Glutamatergic neuron (in vitro differentiated cells): ENCODE data around the gene FHL2. TPM values are rescaled to one million over a fixed set of nuclear protein-coding genes. Genes with fewer than 3 reads are reported as not detected.

Experiments
- DNase-seq: peaks from one replicate; pipeline ENCODE4 v3.0.0; 2022
- H3K27ac Mint-ChIP-seq: one replicate; pipeline ENCODE4 v1.8.0; 2020; ENCODE audit warnings: mild to moderate bottlenecking, mixed read lengths, inconsistent platforms; ENCODE audit not compliant: unreplicated experiment
- H3K27me3 Mint-ChIP-seq: one replicate; pipeline ENCODE4 v1.8.0; 2020; ENCODE audit warnings: mild to moderate bottlenecking, moderate library complexity, mixed read lengths, inconsistent platforms; ENCODE audit not compliant: unreplicated experiment
- H3K36me3 Mint-ChIP-seq: one replicate; pipeline ENCODE4 v1.8.0; 2020; ENCODE audit warnings: mild to moderate bottlenecking, mixed read lengths, inconsistent platforms; ENCODE audit not compliant: unreplicated experiment
- H3K4me1 Mint-ChIP-seq: one replicate; pipeline ENCODE4 v1.8.0; 2020; ENCODE audit warnings: mild to moderate bottlenecking, low read depth, mixed read lengths, inconsistent platforms; ENCODE audit not compliant: unreplicated experiment
- H3K4me3 Mint-ChIP-seq: one replicate; pipeline ENCODE4 v1.8.0; 2020; ENCODE audit warnings: mild to moderate bottlenecking, mixed read lengths, inconsistent platforms; ENCODE audit not compliant: unreplicated experiment
- H3K9me3 Mint-ChIP-seq: one replicate; pipeline ENCODE4 v1.8.0; 2020; ENCODE audit warnings: mild to moderate bottlenecking, moderate library complexity, mixed read lengths, inconsistent platforms; ENCODE audit not compliant: unreplicated experiment
- total RNA-seq: library from RNA; stranded (reverse); fragmentation: NEBNext Ultra II Directional; extraction: Animal tissue kit (Norgen Biotek cat#: 25700); gene quantifications from one replicate; pipeline ENCODE4 v1.2.1, GENCODE V29; 2021; ENCODE audit not compliant: unreplicated experiment
- TF ChIP-seq, protein P1 (sequence below): fragments of 200-600 bp; sonication (generic); IDR thresholded peaks from one replicate; pipeline ENCODE4 v1.5.0; 2021; ENCODE audit not compliant: partially characterized antibody, unreplicated experiment

Gene FHL2
- total RNA-seq, 1 donor from 2014 or later = 3.2 TPM

DNA sequence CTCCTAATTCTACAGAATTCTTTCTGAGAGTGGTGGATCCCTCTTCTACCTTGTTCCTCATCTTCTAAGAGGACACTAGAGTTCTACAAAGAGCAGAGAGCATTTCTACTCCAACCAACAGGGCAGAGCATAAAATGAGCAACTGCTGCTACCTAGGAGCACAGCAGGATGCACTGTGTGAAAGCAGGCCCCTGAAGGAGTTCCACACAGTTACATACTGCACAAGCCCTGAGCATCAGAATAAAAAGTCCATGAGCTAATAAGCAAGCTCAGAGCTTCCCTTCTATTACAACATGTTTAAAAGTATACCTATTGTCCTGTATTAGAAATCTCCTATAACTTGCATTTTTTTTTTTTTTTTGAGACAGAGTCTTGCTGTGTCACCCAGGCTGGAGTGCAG is 8.4 kb downstream of the FHL2 start:
- Mint-ChIP-seq H3K4me3 (no peak overlapping the region), H3K27me3 (no peaks in the 10 kb centered on the region), H3K4me1 (no peaks in the 10 kb centered on the region), H3K36me3 (no peaks in the 10 kb centered on the region), H3K27ac (no peak overlapping the region), H3K9me3 (peaks cover 1% of the 10 kb centered on the region)
- TF ChIP-seq, protein P1, sequence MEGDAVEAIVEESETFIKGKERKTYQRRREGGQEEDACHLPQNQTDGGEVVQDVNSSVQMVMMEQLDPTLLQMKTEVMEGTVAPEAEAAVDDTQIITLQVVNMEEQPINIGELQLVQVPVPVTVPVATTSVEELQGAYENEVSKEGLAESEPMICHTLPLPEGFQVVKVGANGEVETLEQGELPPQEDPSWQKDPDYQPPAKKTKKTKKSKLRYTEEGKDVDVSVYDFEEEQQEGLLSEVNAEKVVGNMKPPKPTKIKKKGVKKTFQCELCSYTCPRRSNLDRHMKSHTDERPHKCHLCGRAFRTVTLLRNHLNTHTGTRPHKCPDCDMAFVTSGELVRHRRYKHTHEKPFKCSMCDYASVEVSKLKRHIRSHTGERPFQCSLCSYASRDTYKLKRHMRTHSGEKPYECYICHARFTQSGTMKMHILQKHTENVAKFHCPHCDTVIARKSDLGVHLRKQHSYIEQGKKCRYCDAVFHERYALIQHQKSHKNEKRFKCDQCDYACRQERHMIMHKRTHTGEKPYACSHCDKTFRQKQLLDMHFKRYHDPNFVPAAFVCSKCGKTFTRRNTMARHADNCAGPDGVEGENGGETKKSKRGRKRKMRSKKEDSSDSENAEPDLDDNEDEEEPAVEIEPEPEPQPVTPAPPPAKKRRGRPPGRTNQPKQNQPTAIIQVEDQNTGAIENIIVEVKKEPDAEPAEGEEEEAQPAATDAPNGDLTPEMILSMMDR = no peak
- DNase-seq = no peak

DNA sequence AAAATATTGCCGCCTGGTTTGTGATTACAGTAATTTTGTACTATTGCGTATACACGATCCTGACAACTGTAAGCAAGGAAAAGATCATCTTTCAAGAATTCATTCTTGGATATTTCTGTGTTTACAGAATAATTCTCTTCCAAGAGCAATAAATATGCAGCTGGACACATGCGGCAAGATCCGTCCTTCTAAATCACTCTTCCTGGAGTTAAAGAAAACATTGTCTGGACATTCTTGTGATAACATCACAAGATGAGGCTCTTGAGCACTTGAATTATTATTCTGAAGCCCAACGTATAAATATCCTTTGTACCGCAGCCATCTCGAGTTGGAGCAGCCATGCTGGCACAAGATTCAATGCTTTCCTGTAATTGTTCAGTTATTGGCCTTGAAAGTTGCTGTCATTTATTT is 9.9 kb downstream of the FHL2 start:
- no peaks in the 10 kb centered on the region for H3K36me3 Mint-ChIP-seq
- no peak overlapping the region for H3K4me3 Mint-ChIP-seq
- H3K27ac Mint-ChIP-seq = no peak overlapping the region
- TF ChIP-seq, protein P1 = no peak
- H3K4me1 Mint-ChIP-seq = no peaks in the 10 kb centered on the region
- no peaks in the 10 kb centered on the region for H3K27me3 Mint-ChIP-seq
- peaks cover 1% of the 10 kb centered on the region for H3K9me3 Mint-ChIP-seq
- no peak for DNase-seq

DNA sequence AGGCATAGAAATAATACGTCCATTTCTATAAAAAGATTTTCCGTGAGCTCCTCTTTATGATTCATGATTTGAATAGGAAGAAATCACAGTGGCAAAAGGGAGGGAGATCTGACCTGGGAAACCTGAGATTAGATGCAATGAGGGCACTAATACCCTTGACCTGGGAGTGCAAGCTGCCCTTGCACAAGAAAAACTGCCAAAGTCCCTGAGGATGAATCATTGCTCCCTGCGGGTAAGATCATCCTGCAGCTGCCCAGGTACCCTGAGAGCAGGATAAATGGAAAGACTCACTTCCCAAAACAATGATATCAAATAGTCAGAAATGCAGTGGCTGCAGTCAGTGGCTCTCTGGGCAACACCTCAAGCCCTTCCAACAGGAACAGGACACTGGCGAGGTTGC is 11.6 kb downstream of the FHL2 start:
- H3K27ac Mint-ChIP-seq = no peak overlapping the region
- no peaks in the 10 kb centered on the region for H3K4me1 Mint-ChIP-seq
- TF ChIP-seq, protein P1 = no peak
- DNase-seq = no peak
- no peaks in the 10 kb centered on the region for H3K27me3 Mint-ChIP-seq
- H3K4me3 Mint-ChIP-seq = no peak overlapping the region
- peaks cover 1% of the 10 kb centered on the region for H3K9me3 Mint-ChIP-seq
- H3K36me3 Mint-ChIP-seq = no peaks in the 10 kb centered on the region

DNA sequence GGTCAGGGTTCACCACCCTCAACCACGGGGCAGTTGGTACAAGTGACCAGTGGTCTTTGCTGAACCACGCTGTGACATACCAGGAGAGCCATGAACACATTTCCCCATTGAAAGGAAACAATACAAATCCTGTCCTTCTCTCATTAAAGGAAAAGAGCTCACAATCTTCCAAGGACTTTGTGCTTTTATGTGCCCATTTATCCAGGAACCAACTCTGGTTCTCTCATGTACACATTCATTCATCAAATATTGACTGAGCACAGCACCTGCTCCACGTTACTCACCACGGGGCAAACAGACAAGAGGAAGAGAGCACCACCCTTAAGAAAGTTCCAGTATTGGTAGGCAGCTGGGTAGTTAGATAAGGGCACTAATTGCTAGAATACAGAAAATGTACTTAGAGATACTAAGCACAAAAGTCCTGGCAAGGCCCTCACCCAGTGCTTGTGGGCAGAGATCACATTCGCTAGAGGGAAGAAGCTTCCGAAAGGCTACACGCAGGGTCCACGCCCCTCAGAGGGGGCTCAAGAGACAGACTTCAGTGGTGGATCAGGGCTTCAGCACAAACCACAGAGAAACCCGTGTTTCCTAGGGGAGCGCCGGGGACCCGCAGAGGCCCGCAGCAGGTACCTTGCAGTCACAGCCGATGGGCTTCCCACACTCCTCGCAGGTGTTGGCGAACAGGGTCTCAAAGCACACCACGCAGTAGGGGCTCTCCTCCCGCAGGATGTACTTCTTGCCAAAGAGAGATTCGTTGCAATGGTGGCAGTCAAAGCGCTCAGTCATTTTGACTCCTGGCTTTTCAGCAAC is 12.9 kb downstream of the FHL2 start:
- TF ChIP-seq, protein P1 = no peak
- H3K4me3 Mint-ChIP-seq = no peak overlapping the region
- DNase-seq = no peak
- no peaks in the 10 kb centered on the region for H3K36me3 Mint-ChIP-seq
- no peak overlapping the region for H3K27ac Mint-ChIP-seq
- no peaks in the 10 kb centered on the region for H3K27me3 Mint-ChIP-seq
- H3K4me1 Mint-ChIP-seq = no peaks in the 10 kb centered on the region
- H3K9me3 Mint-ChIP-seq = peaks cover 1% of the 10 kb centered on the region

DNA sequence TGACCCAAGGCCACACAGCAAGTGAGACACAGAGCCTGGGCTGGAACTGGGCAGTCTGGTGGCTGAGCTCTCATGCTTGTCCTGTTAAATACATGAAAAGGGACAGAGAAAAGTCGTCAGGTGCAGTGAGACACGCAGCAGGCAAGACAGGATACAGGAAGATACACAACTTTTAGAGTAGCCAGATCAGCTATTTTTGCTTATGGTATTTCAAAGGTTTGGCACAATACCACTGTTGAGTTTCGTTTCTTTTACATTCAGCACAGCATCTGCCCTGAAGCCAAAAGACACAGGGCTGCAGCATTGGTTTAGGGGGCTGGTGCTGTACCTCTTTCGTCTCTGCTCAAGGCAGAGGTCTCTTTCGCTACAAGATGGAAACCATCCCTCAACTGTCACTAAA is 14.0 kb downstream of the FHL2 start:
- H3K27ac Mint-ChIP-seq = no peak overlapping the region
- no peak for DNase-seq
- TF ChIP-seq, protein P1 = no peak
- H3K27me3 Mint-ChIP-seq = no peaks in the 10 kb centered on the region
- H3K9me3 Mint-ChIP-seq = peaks cover 1% of the 10 kb centered on the region
- no peak overlapping the region for H3K4me3 Mint-ChIP-seq
- no peaks in the 10 kb centered on the region for H3K36me3 Mint-ChIP-seq
- H3K4me1 Mint-ChIP-seq = no peaks in the 10 kb centered on the region
